T-cell (primary cell): Measurements from ENCODE around the gene OIP5. TPM values are rescaled to one million over a fixed set of nuclear protein-coding genes. Genes with fewer than 3 reads are reported as not detected.
"Not testable (repeated sequence)": the region's sequence is repeated elsewhere in the genome, so short reads cannot be mapped to it uniquely, and the experiment has no call there.

Experiments
- ATAC-seq, 4 experiments: fragments of 200-7000 bp in 3 of 4; fragments of 150-1000 bp in 1 of 4; cut with Tn5 transposase; replicated peaks in 1 of 4; 1 replicate in 3 of 4; 2 replicates in 1 of 4; pipeline ENCODE4 v1.10.0; 2021; ENCODE audit warnings: moderate library complexity in 3 of 4, mild to moderate bottlenecking in 2 of 4, moderate number of reproducible peaks in 1 of 4
- CTCF ChIA-PET, 2 donors: fragments of 300-600 bp; sonication (Branson Sonifier 250); formaldehyde crosslinking; loops; one replicate each; lab custom pipeline; 2022; ENCODE audit warnings: antibody characterized with exemption in 2 of 2; lab: Charles Lee
- POLR2A ChIA-PET, 2 donors: fragments of 300-600 bp; sonication (Branson Sonifier 250); formaldehyde crosslinking; loops; one replicate each; lab custom pipeline; 2022; ENCODE audit warnings: antibody characterized with exemption in 2 of 2; lab: Charles Lee
- DNase-seq, 35 experiments: peaks; one replicate each; pipeline versions ENCODE4 v3.0.0 to v3.0.0-alpha.2; 2013 to 2023
- H3K27ac ChIP-seq: one replicate; pipeline ENCODE4 v1.5.1; 2013; ENCODE audit warnings: low read length
- H3K27me3 ChIP-seq, 2 experiments: replicated peaks in 1 of 2; 1 replicate in 1 of 2; 2 replicates in 1 of 2; pipeline versions ENCODE4 v1.6.1 to v1.7.0; 2013; ENCODE audit warnings: low read length in 1 of 2, mixed read lengths in 1 of 2; ENCODE audit not compliant: control insufficient read depth in 2 of 2, insufficient read depth in 2 of 2; ENCODE audit errors: extremely low read depth in 1 of 2
- H3K36me3 ChIP-seq, 2 donors: 1 replicate in 1 of 2; 2 replicates in 1 of 2; pipeline versions ENCODE4 v1.6.1 to v1.7.0; 2013; ENCODE audit warnings: low read length in 1 of 2; ENCODE audit not compliant: control insufficient read depth in 2 of 2, insufficient read depth in 1 of 2; ENCODE audit errors: extremely low read depth in 1 of 2
- H3K4me1 ChIP-seq, 2 experiments: 1 replicate in 1 of 2; 2 replicates in 1 of 2; pipeline versions ENCODE4 v1.6.1 to v1.7.0; 2013; ENCODE audit warnings: low read length in 2 of 2, mixed read lengths in 1 of 2; ENCODE audit not compliant: insufficient read depth in 2 of 2, control insufficient read depth in 1 of 2; ENCODE audit errors: extremely low read depth in 1 of 2
- H3K4me3 ChIP-seq, 2 donors: 1 replicate in 1 of 2; 2 replicates in 1 of 2; pipeline versions ENCODE4 v1.5.1 to v1.7.0; 2013; ENCODE audit warnings: mild to moderate bottlenecking in 2 of 2, low read length in 1 of 2, moderate library complexity in 1 of 2; ENCODE audit not compliant: control insufficient read depth in 1 of 2; ENCODE audit errors: extremely low read depth in 1 of 2
- H3K9me3 ChIP-seq: 2 replicates; pipeline ENCODE4 v1.7.0; 2013
- H3K27ac Mint-ChIP-seq, 2 donors: one replicate each; pipeline ENCODE4 v1.8.0; 2020 to 2021; ENCODE audit warnings: mild to moderate bottlenecking in 2 of 2, mixed read lengths in 2 of 2
- H3K27me3 Mint-ChIP-seq, 2 donors: one replicate each; pipeline ENCODE4 v1.8.0; 2021 to 2022; ENCODE audit warnings: mixed read lengths in 2 of 2
- H3K36me3 Mint-ChIP-seq: one replicate; pipeline ENCODE4 v1.8.0; 2021; ENCODE audit warnings: mixed read lengths
- H3K4me1 Mint-ChIP-seq, 3 donors: one replicate each; pipeline ENCODE4 v1.8.0; 2020 to 2022; ENCODE audit warnings: mixed read lengths in 3 of 3, mild to moderate bottlenecking in 1 of 3
- H3K4me3 Mint-ChIP-seq, 3 donors: one replicate each; pipeline ENCODE4 v1.8.0; 2020 to 2022; ENCODE audit warnings: mild to moderate bottlenecking in 3 of 3, mixed read lengths in 3 of 3, moderate library complexity in 3 of 3
- H3K9me3 Mint-ChIP-seq, 3 donors: one replicate each; pipeline ENCODE4 v1.8.0; 2020 to 2022; ENCODE audit warnings: mixed read lengths in 3 of 3
- WGBS: methylation state at CpG from one replicate; pipeline ENCODE4 v1.1.5; 2013; ENCODE audit warnings: missing lambda C conversion rate; ENCODE audit not compliant: insufficient coverage; 5-methylcytosine and 5-hydroxymethylcytosine counted together
- total RNA-seq, 35 experiments: library from RNA in 6 of 35; stranded (reverse) in 6 of 35; fragments of 120-200 nt in 1 of 35; gene quantifications; one replicate each; pipeline versions ENCODE4 v1.2.1 to v1.2.4 and lab custom pipeline; 2013 to 2026

OIP5 gene
- total RNA-seq, 5 donors from 2014 or later (not counting 1 experiment from before 2014, with no cell fraction given), result 0.58 to 0.82 (median 0.70) TPM; not detected in 2

- Histone ChIP-seq H3K36me3 (no peaks in the 10 kb centered on the region), H3K9me3 (no peaks in the 10 kb centered on the region), H3K27ac (peak overlapping the region; percentile 50), H3K4me3 (peak overlapping the region; percentile 70 to 97), H3K4me1 (peaks cover 8 to 9% of the 10 kb centered on the region in 2 experiments), H3K27me3 (no peaks in the 10 kb centered on the region)
- Mint-ChIP-seq H3K9me3 (no peaks in the 10 kb centered on the region), H3K27ac (peak overlapping the region; percentile 65 to 94), H3K4me3 (peak overlapping the region; percentile 90 to 99 (median 97)), H3K27me3 (no peaks in the 10 kb centered on the region), H3K36me3 (no peaks in the 10 kb centered on the region), H3K4me1 (peaks cover 29 to 41% (median 31%) of the 10 kb centered on the region in 3 donors)
- DNase-seq (peak in 2 of 35 experiments; percentile 1 to 55), ATAC-seq (peak; percentile 5 to 9 (median 8))
- ChIA-PET CTCF (interaction anchor here (0.7 to 1.2 kb wide), 3 partner anchors 102 to 441 kb away, joined by 4 to 5 read pairs (median 4); partner anchors contain the start of genes CHP1 (in 1 of the 2) and MAPKBP1 (in 1 of the 2)), POLR2A (interaction anchor here in 1 of 2 donors (0.6 to 1.1 kb wide), 2 partner anchors 211 to 769 kb away, joined by 5 to 10 read pairs; partner anchors contain the start of genes CCDC32 and RPAP1)
- WGBS, result 0% methylated on average over 20 of the region's 26 CpGs
These were observed 703 bp upstream of the OIP5 start for GRCh38 chr15:41333026-41333562.

GRCh38 chr15:41331833-41332193, 578 bp downstream of the OIP5 start:
- H3K4me3 ChIP-seq, result peak overlapping the region; percentile 70 to 97
- Mint-ChIP-seq H3K4me3 (peak overlapping the region; percentile 90 to 99 (median 97)), H3K27me3 (no peaks in the 10 kb centered on the region), H3K27ac (peak overlapping the region; percentile 19 to 75), H3K9me3 (no peaks in the 10 kb centered on the region), H3K4me1 (peaks cover 23 to 36% (median 26%) of the 10 kb centered on the region in 3 donors), H3K36me3 (no peaks in the 10 kb centered on the region)
- no peaks in the 10 kb centered on the region for H3K36me3 ChIP-seq
- no peak for ATAC-seq
- ChIA-PET POLR2A (no interaction called here), CTCF (no interaction called here)
- H3K4me1 ChIP-seq, result peaks cover 8 to 9% of the 10 kb centered on the region in 2 experiments
- DNase-seq, result no peak
- 4% methylated on average over 14 of the region's 14 CpGs for WGBS
- no peaks in the 10 kb centered on the region for H3K9me3 ChIP-seq
- H3K27me3 ChIP-seq, result no peaks in the 10 kb centered on the region
- peak overlapping the region; percentile 26 for H3K27ac ChIP-seq

GRCh38 chr15:41331281-41331680, 1.1 kb downstream of the OIP5 start:
- Histone ChIP-seq H3K4me3 (no peak overlapping the region), H3K36me3 (no peaks in the 10 kb centered on the region), H3K9me3 (no peaks in the 10 kb centered on the region), H3K27me3 (no peaks in the 10 kb centered on the region), H3K27ac (no peak overlapping the region), H3K4me1 (peaks cover 4 to 6% of the 10 kb centered on the region in 2 experiments)
- ATAC-seq (no peak), DNase-seq (no peak)
- ChIA-PET CTCF (no interaction called here), POLR2A (interaction anchor here in 1 of 2 donors (0.5 to 0.6 kb wide), 3 partner anchors 14 to 108 kb away, joined by 4 to 8 read pairs (median 5); no protein-coding TSS in a partner anchor)
- no peaks in the 10 kb centered on the region for H3K9me3 Mint-ChIP-seq
- peak overlapping the region; percentile 66 to 75 for H3K27ac Mint-ChIP-seq
- H3K36me3 Mint-ChIP-seq, result no peaks in the 10 kb centered on the region
- WGBS, result no CpG with 5 or more reads among the region's 6 CpGs
- H3K4me1 Mint-ChIP-seq, result peaks cover 23 to 34% (median 23%) of the 10 kb centered on the region in 3 donors
- H3K27me3 Mint-ChIP-seq, result no peaks in the 10 kb centered on the region
- peak overlapping the region; percentile 90 to 99 (median 97) for H3K4me3 Mint-ChIP-seq

- H3K27ac Mint-ChIP-seq, result no peak overlapping the region
- Histone ChIP-seq H3K4me3 (no peak overlapping the region), H3K9me3 (no peaks in the 10 kb centered on the region), H3K4me1 (no peaks in the 10 kb centered on the region), H3K27me3 (no peaks in the 10 kb centered on the region), H3K36me3 (no peaks in the 10 kb centered on the region), H3K27ac (no peak overlapping the region)
- CTCF ChIA-PET, result interaction anchor here in 1 of 2 donors (0.8 kb wide), 1 partner anchor 299 kb away, joined by 3 read pairs; no protein-coding TSS in a partner anchor
- POLR2A ChIA-PET, result no interaction called here
- H3K9me3 Mint-ChIP-seq, result no peaks in the 10 kb centered on the region
- DNase-seq, result no peak
- ATAC-seq, result no peak
- peaks cover 0 to 6% (median 0%) of the 10 kb centered on the region in 3 donors for H3K4me1 Mint-ChIP-seq
- no peak overlapping the region for H3K4me3 Mint-ChIP-seq
- 89% methylated on average over 1 of the region's 1 CpG for WGBS
- peaks cover 4% of the 10 kb centered on the region for H3K36me3 Mint-ChIP-seq
- no peaks in the 10 kb centered on the region for H3K27me3 Mint-ChIP-seq
These were observed 8.8 kb downstream of the OIP5 start for GRCh38 chr15:41323611-41324010.

- H3K4me1 Mint-ChIP-seq, POLR2A ChIA-PET, CTCF ChIA-PET, H3K27me3 Mint-ChIP-seq, H3K27me3 ChIP-seq, H3K4me1 ChIP-seq, DNase-seq, H3K9me3 Mint-ChIP-seq, H3K4me3 ChIP-seq, ATAC-seq, H3K27ac Mint-ChIP-seq, H3K27ac ChIP-seq, H3K36me3 Mint-ChIP-seq, H3K9me3 ChIP-seq, H3K4me3 Mint-ChIP-seq, H3K36me3 ChIP-seq: not testable (repeated sequence)
- no CpG with 5 or more reads among the region's 39 CpGs for WGBS
These were observed 11.5 kb downstream of the OIP5 start for GRCh38 chr15:41320805-41321330.

GRCh38 chr15:41309226-41309905, 23.0 kb downstream of the OIP5 start:
- H3K27ac ChIP-seq, result no peak overlapping the region

More at GRCh38 chr15:41309226-41309905, 23.0 kb downstream of the OIP5 start:
- ChIA-PET POLR2A (no interaction called here), CTCF (interaction anchor here in 1 of 2 donors (0.7 kb wide), 1 partner anchor 1264 kb away, joined by 4 read pairs; no protein-coding TSS in a partner anchor)
- Mint-ChIP-seq H3K27ac (no peak overlapping the region), H3K27me3 (no peaks in the 10 kb centered on the region), H3K4me3 (no peak overlapping the region), H3K36me3 (peaks cover 17% of the 10 kb centered on the region), H3K9me3 (no peaks in the 10 kb centered on the region), H3K4me1 (peaks cover 0 to 3% (median 3%) of the 10 kb centered on the region in 3 donors)
- no peak for ATAC-seq
- no CpG with 5 or more reads among the region's 2 CpGs for WGBS
- H3K4me1 ChIP-seq, result no peaks in the 10 kb centered on the region
- no peak for DNase-seq
- no peaks in the 10 kb centered on the region for H3K27me3 ChIP-seq
- no peaks in the 10 kb centered on the region for H3K9me3 ChIP-seq
- H3K36me3 ChIP-seq, result peaks cover 0 to 9% of the 10 kb centered on the region in 2 donors
- H3K4me3 ChIP-seq, result no peak overlapping the region
